ENCODE results near the gene DEFB119.
"Not testable (repeated sequence)": the region's sequence is repeated elsewhere in the genome, so short reads cannot be mapped to it uniquely, and the experiment has no call there.

The DEFB119 gene, protein sequence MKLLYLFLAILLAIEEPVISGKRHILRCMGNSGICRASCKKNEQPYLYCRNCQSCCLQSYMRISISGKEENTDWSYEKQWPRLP

DNA sequence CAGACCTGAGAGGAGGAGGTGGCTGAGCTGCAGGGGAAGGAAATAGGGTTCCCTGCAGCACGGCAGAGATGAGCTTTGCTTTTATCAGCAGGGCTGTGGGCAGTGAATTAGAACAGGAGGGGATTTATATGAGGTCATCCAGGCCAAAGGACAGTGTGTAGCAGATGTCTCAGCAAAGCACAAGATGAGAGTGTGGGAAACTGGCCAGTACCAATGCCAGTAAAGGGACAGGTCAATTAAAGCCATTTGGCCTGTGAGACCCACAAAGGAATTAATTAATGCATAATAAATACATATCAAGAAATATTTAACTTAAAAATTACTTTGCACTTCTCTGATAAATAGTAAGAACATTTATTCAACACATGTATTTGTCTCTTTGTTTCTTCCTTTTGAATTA is at the start of gene DEFB119:
Gene DEFB119 (minus strand): TSS at position 101 of the 400 bp plus-strand sequence. CDS start 107 bp downstream, outside the sequence.
- DNase-seq (ENCODE audit: low spot score): no peak

DNA sequence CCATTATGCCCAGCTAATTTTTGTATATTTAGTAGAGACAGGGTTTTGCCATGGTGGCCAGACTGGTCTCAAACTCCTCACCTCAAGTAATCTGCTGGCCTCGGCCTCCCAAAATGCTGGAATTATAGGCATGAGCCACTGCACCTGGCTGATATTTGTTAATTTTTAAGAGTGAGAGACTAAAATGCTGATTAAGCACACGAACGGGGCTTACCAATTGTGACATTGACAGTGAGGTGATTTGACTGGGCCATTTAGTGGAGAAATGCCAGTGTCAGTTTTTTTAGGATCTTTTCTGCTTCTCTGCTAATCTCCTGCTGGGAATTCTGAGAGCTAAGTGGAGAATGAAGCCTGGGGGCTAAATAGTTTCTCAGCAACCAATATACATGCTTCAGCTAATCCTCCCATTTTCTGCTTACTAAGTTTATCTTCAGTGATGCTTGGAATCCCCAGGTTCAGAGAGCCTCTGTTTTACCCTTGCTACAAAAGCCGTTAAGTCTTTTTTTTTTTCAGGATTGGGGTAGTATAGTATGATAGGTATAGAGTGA is 40.3 kb upstream of the DEFB119 start:
- no peak for DNase-seq (ENCODE audit: low spot score)

DNA sequence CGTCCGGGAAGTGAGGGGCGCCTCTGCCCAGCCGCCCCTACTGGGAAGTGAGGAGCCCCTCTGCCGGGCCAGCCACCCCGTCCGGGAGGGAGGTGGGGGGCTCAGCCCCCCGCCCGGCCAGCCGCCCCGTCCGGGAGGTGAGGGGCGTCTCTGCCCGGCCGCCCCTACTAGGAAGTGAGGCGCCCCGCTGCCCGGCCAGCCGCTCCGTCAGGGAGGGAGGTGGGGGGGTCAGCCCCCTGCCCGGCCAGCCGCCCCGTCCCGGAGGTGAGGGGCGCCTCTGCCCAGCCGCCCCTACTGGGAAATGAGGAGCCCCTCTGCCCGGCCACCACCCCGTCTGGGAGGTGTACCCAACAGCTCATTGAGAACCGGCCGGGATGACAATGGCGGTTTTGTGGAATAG is 37.2 kb upstream of the DEFB119 start:
- DNase-seq (ENCODE audit: low spot score): not testable (repeated sequence)

DNA sequence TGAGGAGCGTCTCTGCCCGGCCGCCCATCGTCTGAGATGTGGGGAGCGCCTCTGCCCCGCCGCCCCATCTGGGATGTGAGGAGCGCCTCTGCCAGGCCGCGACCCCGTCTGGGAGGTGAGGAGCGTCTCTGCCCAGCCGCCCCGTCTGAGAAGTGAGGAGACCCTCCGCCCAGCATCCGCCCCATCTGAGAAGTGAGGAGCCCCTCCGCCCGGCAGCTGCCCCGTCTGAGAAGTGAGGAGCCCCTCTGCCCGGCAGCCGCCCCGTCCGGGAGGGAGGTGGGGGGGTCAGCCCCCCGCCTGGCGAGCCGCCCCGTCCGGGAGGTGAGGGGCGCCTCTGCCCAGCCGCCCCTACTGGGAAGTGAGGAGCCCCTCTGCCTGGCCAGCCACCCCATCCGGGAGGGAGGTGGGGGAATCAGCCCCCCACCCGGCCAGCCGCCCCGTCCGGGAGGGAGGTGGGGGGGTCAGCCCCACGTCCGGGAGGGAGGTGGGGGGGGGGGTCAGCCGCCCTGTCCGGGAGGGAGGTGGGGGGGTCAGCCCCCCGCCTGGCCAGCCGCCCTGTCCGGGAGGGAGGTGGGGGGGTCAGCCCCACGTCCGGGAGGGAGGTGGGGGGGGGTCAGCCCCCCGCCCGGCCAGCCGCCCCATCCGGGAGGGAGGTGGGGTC is 36.6 kb upstream of the DEFB119 start:
- DNase-seq (ENCODE audit: low spot score): not testable (repeated sequence)

GRCh38 chr20:31425797-31426196 is 35.4 kb upstream of the DEFB119 start:
- no peak for DNase-seq (ENCODE audit: low spot score)

- DNase-seq (ENCODE audit: low spot score): no peak
These were observed 27.9 kb upstream of the DEFB119 start for GRCh38 chr20:31418307-31418706.

GRCh38 chr20:31415653-31416052 is 25.3 kb upstream of the DEFB119 start:
- no peak for DNase-seq (ENCODE audit: low spot score)

GRCh38 chr20:31414381-31414780 is 24.0 kb upstream of the DEFB119 start:
- no peak for DNase-seq (ENCODE audit: low spot score)

DNA sequence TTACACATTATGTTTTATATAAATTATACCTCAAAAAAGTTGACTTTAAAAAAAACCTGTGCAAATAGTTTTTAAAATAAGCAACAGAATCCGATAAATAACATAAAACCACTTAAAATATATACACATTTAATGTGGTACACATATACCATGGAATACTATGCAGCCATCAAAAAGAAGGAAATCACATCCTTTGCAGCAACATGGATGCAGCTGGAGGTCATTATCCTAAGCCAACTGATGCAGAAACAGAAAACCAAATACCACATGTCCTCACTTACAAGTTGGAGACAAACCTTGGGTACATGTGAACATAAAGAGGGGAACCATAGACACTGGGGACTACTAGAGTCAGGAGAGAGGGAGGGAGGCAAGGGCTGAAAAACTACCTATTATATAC is 19.6 kb upstream of the DEFB119 start:
- DNase-seq (ENCODE audit: low spot score): no peak

DNA sequence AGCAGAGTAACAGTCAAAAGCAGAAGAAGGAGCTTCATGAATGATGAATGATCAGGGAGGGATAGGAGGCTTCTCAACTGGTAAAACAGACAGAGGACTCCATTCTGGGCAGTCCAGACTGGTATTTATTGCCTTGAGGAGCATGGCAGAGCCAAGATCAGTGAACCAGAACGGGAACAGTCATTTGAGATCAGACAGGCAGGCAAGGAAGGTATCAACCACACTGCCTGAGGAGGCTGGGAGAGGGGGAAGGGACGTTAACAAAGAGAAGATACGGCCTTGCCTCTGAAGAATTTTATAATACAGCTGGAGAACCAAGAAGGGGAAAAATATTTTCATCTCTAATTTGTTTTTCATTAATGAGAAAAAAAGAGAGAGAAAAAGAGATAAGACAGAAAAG is 15.7 kb upstream of the DEFB119 start, which contains the start of gene DEFB121:
Gene DEFB121 (minus strand): TSS at position 101 of the 400 bp plus-strand sequence. CDS start 63 bp downstream, at position 38.
- DNase-seq (ENCODE audit: low spot score): no peak

DNA sequence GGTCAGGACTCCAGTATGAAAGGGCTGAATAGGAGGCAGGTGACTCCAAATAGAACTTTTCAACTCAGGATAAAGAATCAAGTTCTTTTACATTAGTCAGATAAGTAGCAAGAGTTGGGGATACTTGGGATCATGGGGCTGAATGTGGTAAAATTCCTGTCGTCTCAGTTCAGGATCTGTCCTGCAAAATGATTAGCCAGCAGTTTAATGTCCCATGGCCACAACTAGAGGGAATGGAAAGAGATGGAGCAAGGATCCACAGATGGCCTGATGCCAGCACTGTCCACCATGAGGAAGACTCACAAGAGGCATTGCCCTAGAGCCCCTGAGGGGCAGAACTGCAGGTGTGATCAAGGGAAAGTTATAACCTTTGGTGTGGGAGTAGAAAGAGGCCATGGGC is 13.5 kb upstream of the DEFB119 start:
- DNase-seq (ENCODE audit: low spot score): no peak

DNA sequence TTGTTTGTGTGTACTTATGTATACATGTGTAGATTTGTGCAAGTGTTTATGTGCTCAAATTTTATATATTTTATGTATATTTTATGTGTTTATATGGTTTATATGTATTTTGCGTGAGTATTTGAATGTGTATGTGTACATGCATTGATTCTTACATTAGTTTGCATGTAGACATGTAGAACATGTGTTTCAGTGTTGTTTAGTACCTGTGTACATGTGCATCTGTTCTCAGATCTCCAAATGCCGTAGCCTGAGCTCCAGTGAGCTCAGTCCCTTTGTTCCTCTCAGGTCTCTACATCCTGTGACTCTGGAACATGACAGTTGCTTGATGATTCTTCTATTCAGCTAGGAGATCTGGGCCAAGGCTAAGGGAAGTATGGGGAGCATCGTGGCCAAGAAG is 4.5 kb upstream of the DEFB119 start:
- DNase-seq (ENCODE audit: low spot score): no peak

DNA sequence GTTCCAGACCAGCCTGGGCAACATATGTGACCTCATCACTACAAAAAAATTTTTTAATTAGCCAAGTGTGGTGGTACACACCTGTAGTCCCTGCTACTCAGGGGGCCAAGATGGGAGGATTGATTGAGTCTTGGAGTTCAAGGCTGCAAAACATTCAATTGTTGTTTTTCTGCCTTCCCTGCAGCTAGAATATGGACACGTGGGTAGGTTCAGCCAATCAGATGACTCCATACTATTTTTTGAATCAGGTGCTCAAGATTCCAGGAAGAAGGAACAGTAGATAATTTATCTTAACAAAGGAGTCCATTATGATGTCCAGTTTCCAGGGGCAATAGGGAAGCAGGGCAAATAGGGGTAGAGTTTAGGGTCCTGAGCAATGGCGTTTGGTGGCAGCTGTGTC is 2.4 kb upstream of the DEFB119 start:
- DNase-seq (ENCODE audit: low spot score): no peak

GRCh38 chr20:31374346-31374745 is 16.0 kb downstream of the DEFB119 start:
- no peak for DNase-seq (ENCODE audit: low spot score)

DNA sequence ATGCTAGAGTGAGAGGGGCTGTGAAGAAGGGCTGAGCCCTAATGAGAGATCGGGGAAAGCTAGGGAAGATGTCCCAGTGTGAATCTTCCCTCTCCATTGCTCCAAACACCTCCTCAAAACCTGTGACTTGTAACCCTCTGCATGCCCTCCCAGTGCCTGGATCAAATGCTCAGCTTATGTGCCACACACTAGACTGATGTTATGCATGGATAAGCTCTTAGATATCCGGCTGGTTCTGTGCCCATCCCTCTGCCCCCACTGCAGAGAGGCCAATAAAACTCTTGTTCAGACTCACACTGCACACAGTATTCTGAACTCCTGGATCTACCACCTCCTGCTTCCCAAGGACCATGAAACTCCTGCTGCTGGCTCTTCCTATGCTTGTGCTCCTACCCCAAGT is 22.1 kb downstream of the DEFB119 start, which contains the start of gene DEFB118:
Gene DEFB118 (plus strand): TSS at position 301 of the 400 bp plus-strand sequence. CDS start 50 bp downstream, at position 351.
- no peak for DNase-seq (ENCODE audit: low spot score)

GRCh38 chr20:31364272-31364671 is 26.1 kb downstream of the DEFB119 start:
- DNase-seq (ENCODE audit: low spot score): not testable (repeated sequence)

DNA sequence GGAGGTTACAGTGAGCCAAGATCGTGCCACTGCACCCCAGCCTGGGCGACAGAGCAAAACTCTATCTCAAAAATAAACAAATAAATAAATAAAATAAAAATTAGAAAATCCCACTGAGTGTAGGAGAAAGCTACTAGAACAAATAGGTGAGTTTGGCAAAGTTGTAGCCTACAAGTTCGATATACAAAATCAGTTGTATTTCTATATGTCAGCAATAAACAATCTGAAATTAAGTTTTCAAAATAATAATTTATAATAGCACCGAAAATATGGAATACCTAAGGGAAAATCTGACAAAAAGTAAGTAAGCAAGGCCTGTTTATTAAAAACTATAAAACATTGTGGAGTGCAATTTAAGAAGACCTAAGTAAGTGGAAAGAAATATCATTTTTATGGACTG is 27.1 kb downstream of the DEFB119 start:
- DNase-seq (ENCODE audit: low spot score): no peak

DNA sequence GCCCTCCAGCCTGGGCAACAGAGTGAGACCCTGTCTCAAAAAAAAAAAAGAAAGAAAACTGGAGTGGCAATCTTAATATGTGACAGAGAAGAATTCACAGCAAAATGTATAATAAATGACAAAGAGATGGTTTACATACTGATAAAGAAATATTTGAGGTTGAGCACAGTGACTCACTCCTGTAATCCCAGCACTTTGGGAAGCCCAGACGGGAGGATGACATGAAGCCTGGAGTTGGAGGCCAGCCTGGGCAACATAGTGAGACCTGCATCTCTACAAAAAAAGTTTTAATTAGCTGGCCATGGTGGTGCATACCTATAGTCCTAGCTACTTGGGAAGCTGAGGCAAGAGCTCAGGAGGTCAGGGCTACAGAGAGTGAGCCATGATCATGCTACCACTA is 34.4 kb downstream of the DEFB119 start:
- no peak for DNase-seq (ENCODE audit: low spot score)

DNA sequence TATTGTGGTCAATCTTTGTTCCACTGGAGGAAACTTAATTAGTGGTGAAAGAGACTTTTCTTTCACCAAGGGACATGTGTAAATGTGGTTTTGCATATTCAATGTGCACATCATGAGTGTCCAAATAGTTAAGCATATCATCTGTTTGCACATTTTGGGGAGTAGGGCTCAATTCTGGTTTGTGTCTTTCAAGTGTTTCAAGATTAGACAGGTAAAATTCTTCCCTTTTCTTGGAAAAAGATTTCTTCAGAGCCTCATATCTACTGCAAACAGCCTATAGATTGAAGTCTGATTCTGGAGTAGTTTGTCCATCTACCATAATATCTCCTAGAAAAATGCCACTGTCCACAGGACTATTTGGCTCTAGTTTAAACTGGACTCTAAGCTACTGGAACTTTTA is 48.9 kb downstream of the DEFB119 start:
- no peak for DNase-seq (ENCODE audit: low spot score)

GRCh38 chr20:31330893-31331292 is 59.5 kb downstream of the DEFB119 start:
- no peak for DNase-seq (ENCODE audit: low spot score)

Measured in left forelimb (tissue), 1 donor.